ENCODE results near the gene PPP1R18. TPM values are rescaled to one million over a fixed set of nuclear protein-coding genes. Genes with fewer than 3 reads are reported as not detected.

The PPP1R18 gene
- total RNA-seq, 1 experiment from 2014 or later = 28.2 TPM

- TF ChIP-seq CTCF (IDR thresholded peaks at IDR 0.05; ENCODE audit: unreplicated experiment) = no peak
- CTCF ChIA-PET = no interaction called here
- Mint-ChIP-seq H3K9me3 (ENCODE audit: low read depth, unreplicated experiment) (no peaks in the 10 kb centered on the region), H3K27ac (ENCODE audit: unreplicated experiment) (no peak overlapping the region), H3K36me3 (ENCODE audit: insufficient read depth, unreplicated experiment) (peaks cover 50% of the 10 kb centered on the region), H3K4me1 (ENCODE audit: low read depth, unreplicated experiment) (peaks cover 15% of the 10 kb centered on the region), H3K27me3 (ENCODE audit: unreplicated experiment) (no peaks in the 10 kb centered on the region), H3K4me3 (ENCODE audit: low read depth, unreplicated experiment) (no peak overlapping the region)
- no peak for DNase-seq
- intact Hi-C loops (cut with micrococcal nuclease; ENCODE audit: unreplicated experiment) = no loop called here
- BruUV-seq (replicated peaks) = no TSS peak
Observed at GRCh38 chr6:30703011-30703410, 16.6 kb upstream of the PPP1R18 start.

DNA sequence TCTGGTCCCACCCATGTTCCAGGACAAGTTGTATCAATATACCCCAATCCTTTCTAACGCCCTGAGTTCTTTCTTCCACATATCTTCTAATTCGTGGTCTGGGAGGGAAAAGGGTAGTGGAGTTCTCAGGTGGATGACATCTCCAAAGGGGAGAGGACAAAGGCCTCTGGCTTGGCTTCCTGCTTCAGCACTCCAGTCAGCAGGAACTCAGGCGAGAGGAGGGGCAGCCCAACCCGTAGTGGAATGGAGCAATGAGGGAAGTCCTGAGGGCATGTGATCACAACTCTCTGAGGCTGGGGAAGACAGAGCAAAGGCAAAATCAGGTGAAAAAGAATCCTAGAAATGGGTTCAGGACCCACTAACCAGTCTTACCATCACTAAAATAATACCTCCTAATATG, 13.9 kb upstream of the PPP1R18 start:
- DNase-seq = no peak
- peaks cover 36% of the 10 kb centered on the region for H3K36me3 Mint-ChIP-seq (ENCODE audit: insufficient read depth, unreplicated experiment)
- H3K27me3 Mint-ChIP-seq (ENCODE audit: unreplicated experiment) = no peaks in the 10 kb centered on the region
- no peaks in the 10 kb centered on the region for H3K9me3 Mint-ChIP-seq (ENCODE audit: low read depth, unreplicated experiment)
- no peak overlapping the region for H3K4me3 Mint-ChIP-seq (ENCODE audit: low read depth, unreplicated experiment)
- peaks cover 1% of the 10 kb centered on the region for H3K4me1 Mint-ChIP-seq (ENCODE audit: low read depth, unreplicated experiment)
- BruUV-seq (replicated peaks) = no TSS peak
- no peak overlapping the region for H3K27ac Mint-ChIP-seq (ENCODE audit: unreplicated experiment)
- TF ChIP-seq CTCF (IDR thresholded peaks at IDR 0.05; ENCODE audit: unreplicated experiment) = no peak
- CTCF ChIA-PET = no interaction called here
- intact Hi-C loops (cut with micrococcal nuclease; ENCODE audit: unreplicated experiment) = no loop called here

DNA sequence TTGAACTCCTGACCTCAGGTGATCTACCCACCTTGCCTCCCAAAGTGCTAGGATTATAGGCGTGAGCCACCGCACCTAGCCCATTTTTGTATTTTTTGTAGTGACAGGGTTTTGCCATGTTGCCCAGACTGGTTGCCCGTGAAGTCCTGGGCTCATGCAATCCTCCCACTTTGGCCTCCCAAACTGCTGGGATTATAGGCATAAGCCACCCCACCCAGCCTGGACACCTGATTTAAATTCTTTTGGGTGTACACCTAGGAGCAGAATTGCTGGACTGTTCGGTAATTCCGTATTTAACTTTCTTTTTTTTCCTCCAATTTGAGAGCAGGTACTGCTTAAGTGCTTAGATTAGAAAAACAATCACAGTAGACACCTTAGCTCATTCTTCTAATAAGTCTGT, 10.0 kb upstream of the PPP1R18 start:
- intact Hi-C loops (cut with micrococcal nuclease; ENCODE audit: unreplicated experiment) = no loop called here
- Mint-ChIP-seq H3K4me1 (ENCODE audit: low read depth, unreplicated experiment) (peaks cover 21% of the 10 kb centered on the region), H3K27ac (ENCODE audit: unreplicated experiment) (no peak overlapping the region)

GRCh38 chr6:30691208-30691847, 4.9 kb upstream of the PPP1R18 start:
- peak overlapping the region; percentile 38 for H3K27ac Mint-ChIP-seq (ENCODE audit: unreplicated experiment)
- H3K9me3 Mint-ChIP-seq (ENCODE audit: low read depth, unreplicated experiment) = no peaks in the 10 kb centered on the region
- CTCF ChIA-PET = interaction anchor here (0.6 to 2.4 kb wide), 4 partner anchors 9 to 120 kb away, joined by 3 to 12 read pairs (median 6); partner anchors contain the start of gene MDC1
- H3K4me1 Mint-ChIP-seq (ENCODE audit: low read depth, unreplicated experiment) = peaks cover 60% of the 10 kb centered on the region
- no peaks in the 10 kb centered on the region for H3K27me3 Mint-ChIP-seq (ENCODE audit: unreplicated experiment)
- intact Hi-C loops (cut with micrococcal nuclease; ENCODE audit: unreplicated experiment) = loop anchor here (1.0 kb wide), 1 partner anchor 27 kb away; no protein-coding TSS in a partner anchor
- TF ChIP-seq CTCF (IDR thresholded peaks at IDR 0.05; ENCODE audit: unreplicated experiment) = no peak
- DNase-seq = no peak
- no TSS peak for BruUV-seq (replicated peaks)
- peak overlapping the region; percentile 74 for H3K4me3 Mint-ChIP-seq (ENCODE audit: low read depth, unreplicated experiment)
- H3K36me3 Mint-ChIP-seq (ENCODE audit: insufficient read depth, unreplicated experiment) = peaks cover 46% of the 10 kb centered on the region

More for the DNA sequence above, 10.0 kb upstream of the PPP1R18 start:
- no peaks in the 10 kb centered on the region for H3K9me3 Mint-ChIP-seq (ENCODE audit: low read depth, unreplicated experiment)
- no TSS peak for BruUV-seq (replicated peaks)
- H3K27me3 Mint-ChIP-seq (ENCODE audit: unreplicated experiment) = no peaks in the 10 kb centered on the region
- no peak for TF ChIP-seq CTCF (IDR thresholded peaks at IDR 0.05; ENCODE audit: unreplicated experiment)
- CTCF ChIA-PET = interaction anchor here (2.0 kb wide), 1 partner anchor 21 kb away, joined by 14 read pairs; the partner anchor contains the start of gene MDC1
- H3K36me3 Mint-ChIP-seq (ENCODE audit: insufficient read depth, unreplicated experiment) = peaks cover 14% of the 10 kb centered on the region
- H3K4me3 Mint-ChIP-seq (ENCODE audit: low read depth, unreplicated experiment) = no peak overlapping the region
- DNase-seq = no peak

Data from Calu3 (cell line).